ENCODE results near the gene CARD8. TPM values are rescaled to one million over a fixed set of nuclear protein-coding genes. Genes with fewer than 3 reads are reported as not detected.
"Not testable (repeated sequence)": the region's sequence is repeated elsewhere in the genome, so short reads cannot be mapped to it uniquely, and the experiment has no call there.

Gene CARD8
- total and polyA plus RNA-seq, 5 donors from 2014 or later = 85.9 to 179 (median 91.9) TPM

GRCh38 chr19:48279747-48280146 is 24.0 kb upstream of the CARD8 start:
- ATAC-seq (ENCODE audit: low read depth in 2 of 2) (no peak), DNase-seq (no peak)
- Histone ChIP-seq H3K36me3 (ENCODE audit: control insufficient read depth, insufficient read depth, low read length) (no peaks in the 10 kb centered on the region), H3K9me3 (ENCODE audit: control insufficient read depth in 2 of 2, low read length in 2 of 2) (peaks cover 4 to 7% of the 10 kb centered on the region in 2 experiments), H3K4me3 (ENCODE audit: low read depth, low read length) (no peak overlapping the region), H3K27me3 (ENCODE audit: control insufficient read depth, insufficient read depth, low read length) (no peaks in the 10 kb centered on the region), H3K4me1 (ENCODE audit: control insufficient read depth, insufficient read depth, low read length, poor library complexity, severe bottlenecking) (no peaks in the 10 kb centered on the region), H3K27ac (ENCODE audit: insufficient read depth, low read length, poor library complexity, severe bottlenecking) (no peak overlapping the region)
- H3K4me3 Mint-ChIP-seq = no peak overlapping the region
- no peak overlapping the region for H3K27ac Mint-ChIP-seq
- peaks cover 5% of the 10 kb centered on the region for H3K27me3 Mint-ChIP-seq
- peaks cover 0 to 4% (median 0%) of the 10 kb centered on the region in 7 donors for H3K9me3 Mint-ChIP-seq
- no peaks in the 10 kb centered on the region for H3K36me3 Mint-ChIP-seq
- H3K4me1 Mint-ChIP-seq = no peaks in the 10 kb centered on the region

- H3K27ac ChIP-seq (ENCODE audit: insufficient read depth, low read length, poor library complexity, severe bottlenecking) = no peak overlapping the region
- H3K27ac Mint-ChIP-seq = no peak overlapping the region
Observed at GRCh38 chr19:48274938-48275337, 19.2 kb upstream of the CARD8 start.

GRCh38 chr19:48274173-48274572 is 18.5 kb upstream of the CARD8 start:
- Histone ChIP-seq H3K27ac (ENCODE audit: insufficient read depth, low read length, poor library complexity, severe bottlenecking) (no peak overlapping the region), H3K9me3 (ENCODE audit: control insufficient read depth in 2 of 2, low read length in 2 of 2) (no peaks in the 10 kb centered on the region), H3K4me3 (ENCODE audit: low read depth, low read length) (no peak overlapping the region), H3K4me1 (ENCODE audit: control insufficient read depth, insufficient read depth, low read length, poor library complexity, severe bottlenecking) (peaks cover 15% of the 10 kb centered on the region), H3K27me3 (ENCODE audit: control insufficient read depth, insufficient read depth, low read length) (no peaks in the 10 kb centered on the region), H3K36me3 (ENCODE audit: control insufficient read depth, insufficient read depth, low read length) (no peaks in the 10 kb centered on the region)
- H3K4me1 Mint-ChIP-seq = peaks cover 0 to 19% (median 6%) of the 10 kb centered on the region in 4 donors
- peaks cover 41% of the 10 kb centered on the region for H3K27me3 Mint-ChIP-seq
- no peak for ATAC-seq (ENCODE audit: low read depth in 2 of 2)
- DNase-seq = no peak
- peaks cover 0 to 5% (median 0%) of the 10 kb centered on the region in 7 donors for H3K9me3 Mint-ChIP-seq
- no peak overlapping the region for H3K27ac Mint-ChIP-seq
- H3K36me3 Mint-ChIP-seq = no peaks in the 10 kb centered on the region
- no peak overlapping the region for H3K4me3 Mint-ChIP-seq

More at GRCh38 chr19:48274938-48275337, 19.2 kb upstream of the CARD8 start:
- H3K4me3 Mint-ChIP-seq = no peak overlapping the region
- Histone ChIP-seq H3K36me3 (ENCODE audit: control insufficient read depth, insufficient read depth, low read length) (no peaks in the 10 kb centered on the region), H3K4me1 (ENCODE audit: control insufficient read depth, insufficient read depth, low read length, poor library complexity, severe bottlenecking) (peaks cover 15% of the 10 kb centered on the region), H3K4me3 (ENCODE audit: low read depth, low read length) (no peak overlapping the region), H3K27me3 (ENCODE audit: control insufficient read depth, insufficient read depth, low read length) (no peaks in the 10 kb centered on the region), H3K9me3 (ENCODE audit: control insufficient read depth in 2 of 2, low read length in 2 of 2) (no peaks in the 10 kb centered on the region)
- DNase-seq (no peak), ATAC-seq (ENCODE audit: low read depth in 2 of 2) (no peak)
- H3K4me1 Mint-ChIP-seq = peaks cover 0 to 14% (median 6%) of the 10 kb centered on the region in 4 donors
- peaks cover 36% of the 10 kb centered on the region for H3K27me3 Mint-ChIP-seq
- peaks cover 0 to 2% (median 0%) of the 10 kb centered on the region in 7 donors for H3K9me3 Mint-ChIP-seq
- no peaks in the 10 kb centered on the region for H3K36me3 Mint-ChIP-seq

GRCh38 chr19:48271531-48272151 is 15.9 kb upstream of the CARD8 start:
- Histone ChIP-seq H3K27me3 (ENCODE audit: control insufficient read depth, insufficient read depth, low read length) (no peaks in the 10 kb centered on the region), H3K36me3 (ENCODE audit: control insufficient read depth, insufficient read depth, low read length) (no peaks in the 10 kb centered on the region), H3K27ac (ENCODE audit: insufficient read depth, low read length, poor library complexity, severe bottlenecking) (no peak overlapping the region), H3K4me1 (ENCODE audit: control insufficient read depth, insufficient read depth, low read length, poor library complexity, severe bottlenecking) (peaks cover 15% of the 10 kb centered on the region), H3K9me3 (ENCODE audit: control insufficient read depth in 2 of 2, low read length in 2 of 2) (no peaks in the 10 kb centered on the region), H3K4me3 (ENCODE audit: low read depth, low read length) (no peak overlapping the region)
- Mint-ChIP-seq H3K27me3 (peaks cover 48% of the 10 kb centered on the region), H3K4me3 (peak overlapping the region in 3 of 4 donors; percentile 78 to 89 (median 87)), H3K4me1 (peaks cover 5 to 22% (median 11%) of the 10 kb centered on the region in 4 donors), H3K27ac (no peak overlapping the region), H3K36me3 (no peaks in the 10 kb centered on the region), H3K9me3 (peaks cover 0 to 2% (median 0%) of the 10 kb centered on the region in 7 donors)
- DNase-seq (peak in 1 of 3 donors; percentile 33), ATAC-seq (ENCODE audit: low read depth in 2 of 2) (no peak)

GRCh38 chr19:48269617-48270026 is 13.9 kb upstream of the CARD8 start:
- H3K36me3 Mint-ChIP-seq; H3K36me3 ChIP-seq (ENCODE audit: control insufficient read depth, insufficient read depth, low read length); DNase-seq; H3K9me3 Mint-ChIP-seq; H3K4me3 ChIP-seq (ENCODE audit: low read depth, low read length); H3K9me3 ChIP-seq (ENCODE audit: control insufficient read depth in 2 of 2, low read length in 2 of 2); H3K27ac Mint-ChIP-seq; ATAC-seq (ENCODE audit: low read depth in 2 of 2); H3K27ac ChIP-seq (ENCODE audit: insufficient read depth, low read length, poor library complexity, severe bottlenecking); H3K27me3 ChIP-seq (ENCODE audit: control insufficient read depth, insufficient read depth, low read length): not testable (repeated sequence)
- Mint-ChIP-seq H3K27me3 (peaks cover 43% of the 10 kb centered on the region), H3K4me3 (peak overlapping the region in 3 of 4 donors; percentile 59 to 77 (median 77)), H3K4me1 (peaks cover 5 to 22% (median 11%) of the 10 kb centered on the region in 4 donors)
- H3K4me1 ChIP-seq (ENCODE audit: control insufficient read depth, insufficient read depth, low read length, poor library complexity, severe bottlenecking) = peaks cover 15% of the 10 kb centered on the region

GRCh38 chr19:48265326-48265725 is 9.6 kb upstream of the CARD8 start:
- H3K27me3 ChIP-seq (ENCODE audit: control insufficient read depth, insufficient read depth, low read length); H3K36me3 Mint-ChIP-seq; DNase-seq; H3K9me3 Mint-ChIP-seq; H3K4me1 ChIP-seq (ENCODE audit: control insufficient read depth, insufficient read depth, low read length, poor library complexity, severe bottlenecking); H3K4me3 ChIP-seq (ENCODE audit: low read depth, low read length); H3K9me3 ChIP-seq (ENCODE audit: control insufficient read depth in 2 of 2, low read length in 2 of 2); H3K27ac ChIP-seq (ENCODE audit: insufficient read depth, low read length, poor library complexity, severe bottlenecking); ATAC-seq (ENCODE audit: low read depth in 2 of 2); H3K36me3 ChIP-seq (ENCODE audit: control insufficient read depth, insufficient read depth, low read length); H3K27ac Mint-ChIP-seq; H3K4me3 Mint-ChIP-seq: not testable (repeated sequence)
- H3K27me3 Mint-ChIP-seq = peaks cover 16% of the 10 kb centered on the region
- peaks cover 3 to 11% (median 7%) of the 10 kb centered on the region in 4 donors for H3K4me1 Mint-ChIP-seq

- DNase-seq; H3K9me3 ChIP-seq (ENCODE audit: control insufficient read depth in 2 of 2, low read length in 2 of 2); H3K36me3 Mint-ChIP-seq; H3K27me3 Mint-ChIP-seq; H3K27me3 ChIP-seq (ENCODE audit: control insufficient read depth, insufficient read depth, low read length); H3K9me3 Mint-ChIP-seq; ATAC-seq (ENCODE audit: low read depth in 2 of 2); H3K36me3 ChIP-seq (ENCODE audit: control insufficient read depth, insufficient read depth, low read length): not testable (repeated sequence)
- H3K4me3 ChIP-seq (ENCODE audit: low read depth, low read length) = peak overlapping the region; percentile 89
- peak overlapping the region; percentile 90 to 99 (median 94) for H3K4me3 Mint-ChIP-seq
- H3K27ac ChIP-seq (ENCODE audit: insufficient read depth, low read length, poor library complexity, severe bottlenecking) = peak overlapping the region; percentile 94
- peaks cover 9 to 42% (median 26%) of the 10 kb centered on the region in 4 donors for H3K4me1 Mint-ChIP-seq
- H3K27ac Mint-ChIP-seq = peak overlapping the region; percentile 97 to 99 (median 99)
- peaks cover 37% of the 10 kb centered on the region for H3K4me1 ChIP-seq (ENCODE audit: control insufficient read depth, insufficient read depth, low read length, poor library complexity, severe bottlenecking)
Observed at GRCh38 chr19:48260359-48260714, 4.6 kb upstream of the CARD8 start.

- Histone ChIP-seq H3K27ac (ENCODE audit: insufficient read depth, low read length, poor library complexity, severe bottlenecking) (peak overlapping the region; percentile 94), H3K4me1 (ENCODE audit: control insufficient read depth, insufficient read depth, low read length, poor library complexity, severe bottlenecking) (peaks cover 49% of the 10 kb centered on the region), H3K4me3 (ENCODE audit: low read depth, low read length) (peak overlapping the region; percentile 89)
- H3K27me3 ChIP-seq (ENCODE audit: control insufficient read depth, insufficient read depth, low read length); H3K9me3 Mint-ChIP-seq; H3K36me3 ChIP-seq (ENCODE audit: control insufficient read depth, insufficient read depth, low read length); H3K27me3 Mint-ChIP-seq; H3K36me3 Mint-ChIP-seq; ATAC-seq (ENCODE audit: low read depth in 2 of 2); H3K9me3 ChIP-seq (ENCODE audit: control insufficient read depth in 2 of 2, low read length in 2 of 2): not testable (repeated sequence)
- peak in 1 of 3 donors; percentile 19 for DNase-seq
- Mint-ChIP-seq H3K4me1 (peaks cover 10 to 52% (median 35%) of the 10 kb centered on the region in 4 donors), H3K4me3 (peak overlapping the region in 2 of 4 donors; percentile 21 to 93), H3K27ac (peak overlapping the region in 1 of 3 donors; percentile 99)
Observed at GRCh38 chr19:48258992-48259391, 3.3 kb upstream of the CARD8 start.

All from CD4-positive, CD25-positive, alpha-beta regulatory T cell (primary cell).